Psoas muscle (tissue), 8 donors: ENCODE results near the gene CCDC88C. TPM values are rescaled to one million over a fixed set of nuclear protein-coding genes. Genes with fewer than 3 reads are reported as not detected.

Experiments used
- ATAC-seq, 4 donors: fragments of 200-7000 bp; cut with Tn5 transposase; one replicate each; pipeline ENCODE4 v1.9.1; 2020; ENCODE audit warnings: moderate library complexity in 3 of 4, mild to moderate bottlenecking in 2 of 4
- DNase-seq, 2 donors: peaks; one replicate each; pipeline ENCODE4 v3.0.0-alpha.2; 2020
- H3K27ac ChIP-seq: fragments of 200-600 bp; one replicate; pipeline ENCODE4 v1.8.0; 2022
- H3K27me3 ChIP-seq, 3 donors: fragments of 200-600 bp in 1 of 3; one replicate each; pipeline versions ENCODE4 v1.6.1 to v1.8.0; 2013 to 2022; ENCODE audit warnings: low read length in 2 of 3, mild to moderate bottlenecking in 2 of 3, moderate library complexity in 1 of 3; ENCODE audit not compliant: insufficient read depth in 3 of 3
- H3K36me3 ChIP-seq, 2 donors: fragments of 200-600 bp in 1 of 2; one replicate each; pipeline versions ENCODE4 v1.6.1 to v1.8.0; 2013 to 2022; ENCODE audit warnings: low read depth in 1 of 2, mild to moderate bottlenecking in 1 of 2, moderate library complexity in 1 of 2; ENCODE audit not compliant: insufficient read depth in 1 of 2
- H3K4me1 ChIP-seq: fragments of 200-600 bp; one replicate; pipeline ENCODE4 v1.8.0; 2022
- H3K4me3 ChIP-seq: fragments of 200-600 bp; one replicate; pipeline ENCODE4 v1.8.0; 2022; ENCODE audit warnings: mild to moderate bottlenecking
- H3K9me3 ChIP-seq: fragments of 200-600 bp; one replicate; pipeline ENCODE4 v1.8.0; 2022
- CTCF ChIP-seq: fragments of 200-600 bp; IDR thresholded peaks from one replicate; pipeline ENCODE4 v1.8.0; 2022; ENCODE audit warnings: antibody characterized with exemption
- WGBS, 3 donors: extraction: QIAGEN DNeasy Blood & Tissue Kit; methylation state at CpG; one replicate each; pipeline versions ENCODE4 v1.1.6 to v1.1.7; 2013; 5-methylcytosine and 5-hydroxymethylcytosine counted together
- intact Hi-C, 2 donors: fragments of 100-400 bp; cut with DNase I; formaldehyde crosslinking; loops; one replicate each; pipeline versions ENCODE4 v1.11.0 to v1.14.2; 2022
- polyA plus RNA-seq, 3 donors: library from polyadenylated mRNA; stranded (reverse); fragments of 200-250 nt; gene quantifications; one replicate each; pipeline ENCODE4 v1.2.3, GENCODE V29; 2013
- total RNA-seq, 4 donors: library from RNA; stranded (reverse); fragmentation: NEBNext Ultra II Directional in 2 of 4; extraction: Animal tissue kit (Norgen Biotek cat#: 25700) in 2 of 4; gene quantifications; one replicate each; pipeline versions ENCODE4 v1.2.1 to v1.2.4, GENCODE V29; 2021 to 2023
- donor health status: healthy with polysubstance abuse.
- donor health status: DM: no; HTN: no; CAD: no; lungs with moderate emphysema.
- donor health status: Bipolar disorder and iron deficiency.
- donor health status: healthy.
- donor health status: DM: yes; HTN: yes; CAD: no.
- donor health status: DM: no; HTN: no; CAD: no.
- donor health status: DM: no; HTN: no; CAD: no.
- donor health status: DM: yes; HTN: yes; CAD: no.

Gene CCDC88C
- total and polyA plus RNA-seq, 7 donors: 0.49 to 3.9 (median 2.4) TPM

- no peak overlapping the region for H3K27ac ChIP-seq
- intact Hi-C loops: no loop called here
- peaks cover 0 to 2% (median 0%) of the 10 kb centered on the region in 3 donors for H3K27me3 ChIP-seq
- TF ChIP-seq CTCF: no peak
- H3K36me3 ChIP-seq: no peaks in the 10 kb centered on the region
- H3K9me3 ChIP-seq: no peaks in the 10 kb centered on the region
- DNase-seq (no peak), ATAC-seq (no peak)
- H3K4me1 ChIP-seq: no peaks in the 10 kb centered on the region
- no peak overlapping the region for H3K4me3 ChIP-seq
- WGBS, 3 donors: 82 to 84% (median 84%) methylated on average over 14 of the region's 14 CpGs
Observed at GRCh38 chr14:91405241-91405721, 12.3 kb downstream of the CCDC88C start.

GRCh38 chr14:91402771-91403600 is 14.6 kb downstream of the CCDC88C start:
- Histone ChIP-seq H3K27ac (no peak overlapping the region), H3K4me1 (no peaks in the 10 kb centered on the region), H3K9me3 (no peaks in the 10 kb centered on the region), H3K4me3 (no peak overlapping the region), H3K36me3 (no peaks in the 10 kb centered on the region), H3K27me3 (peaks cover 0 to 2% (median 0%) of the 10 kb centered on the region in 3 donors)
- no peak for DNase-seq
- intact Hi-C loops: no loop called here
- no peak for ATAC-seq
- TF ChIP-seq CTCF: no peak
- WGBS, 3 donors: 63 to 71% (median 65%) methylated on average over 18 of the region's 18 CpGs

- WGBS, 3 donors: 67 to 77% (median 67%) methylated on average over 6 of the region's 6 CpGs
- Histone ChIP-seq H3K9me3 (no peaks in the 10 kb centered on the region), H3K4me3 (no peak overlapping the region), H3K4me1 (no peaks in the 10 kb centered on the region), H3K36me3 (no peaks in the 10 kb centered on the region), H3K27ac (no peak overlapping the region), H3K27me3 (peaks cover 0 to 2% (median 0%) of the 10 kb centered on the region in 3 donors)
- intact Hi-C loops: no loop called here
- no peak for TF ChIP-seq CTCF
- no peak for ATAC-seq
- DNase-seq: no peak
Observed at GRCh38 chr14:91402348-91402747, 15.3 kb downstream of the CCDC88C start.

GRCh38 chr14:91401751-91402150 is 15.9 kb downstream of the CCDC88C start:
- Histone ChIP-seq H3K27me3 (no peaks in the 10 kb centered on the region), H3K27ac (no peak overlapping the region), H3K36me3 (no peaks in the 10 kb centered on the region), H3K4me3 (no peak overlapping the region), H3K4me1 (no peaks in the 10 kb centered on the region), H3K9me3 (no peaks in the 10 kb centered on the region)
- WGBS, 3 donors: 81 to 83% (median 82%) methylated on average over 7 of the region's 7 CpGs
- no peak for TF ChIP-seq CTCF
- intact Hi-C loops: no loop called here
- DNase-seq: no peak
- no peak for ATAC-seq
